Measurements from ENCODE around the gene TBC1D32.

- no peak for TF ChIP-seq EZH2 (IDR thresholded peaks at IDR 0.05; ENCODE audit: borderline replicate concordance, low read length)
- TF ChIP-seq CTCF (conservative IDR thresholded peaks at IDR 0.05 in 1 of 2, IDR thresholded peaks at IDR 0.05 in 1 of 2; ENCODE audit: extremely low read depth in 1 of 2, insufficient read depth in 1 of 2, low read depth in 1 of 2, low read length in 2 of 2) = no peak
Observed at GRCh38 chr6:121309768-121310469, 24.4 kb downstream of the TBC1D32 start.
